ENCODE data around the gene RBBP4.

DNA sequence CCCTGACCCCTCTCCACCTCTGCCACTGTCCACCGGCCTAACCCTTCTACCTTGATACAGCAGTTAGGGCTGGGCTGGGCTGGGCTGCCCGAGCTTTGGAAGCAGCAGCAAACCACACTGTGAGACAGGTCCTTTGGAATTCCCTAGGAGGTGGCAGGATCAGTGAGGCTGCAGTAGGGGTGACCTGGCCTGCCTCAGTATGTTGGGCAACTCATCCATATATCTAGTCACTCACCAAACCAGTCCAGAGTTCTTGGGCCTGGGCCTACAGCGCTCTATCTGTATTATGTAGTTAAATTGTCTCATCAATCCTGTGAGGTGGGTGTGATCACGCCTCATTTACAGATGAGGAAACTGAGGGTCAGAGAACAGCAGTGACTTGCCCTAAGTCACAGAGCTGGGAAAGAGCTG lies 64.9 kb downstream of the RBBP4 start:
- TF ChIP-seq POLR2AphosphoS5 (IDR thresholded peaks at IDR 0.05) (no peak), EP300 (IDR thresholded peaks at IDR 0.05) (no peak)

All from suprapubic skin (tissue), 4 donors.